K562 (cell line): ENCODE data around the gene CEP290. TPM values are rescaled to one million over a fixed set of nuclear protein-coding genes. Genes with fewer than 3 reads are reported as not detected.

ENCODE experiments used
- ATAC-seq: fragments of 200-7000 bp; cut with Tn5 transposase; 3 replicates; pipeline ENCODE4 v1.9.1; 2020; ENCODE audit warnings: moderate library complexity
- BruUV-seq: library from RNA; stranded (reverse); fragments of 400-500 nt; replicated peaks from 2 replicates; lab custom pipeline; 2021; lab: Mats Ljungman, UMichigan
- CTCF ChIA-PET: fragments of 300-600 bp; formaldehyde crosslinking; extraction: SDS; loops from one replicate; lab custom pipeline; 2021; ENCODE audit warnings: low intra/inter-chr PET ratio; lab: Yijun Ruan, JAX
- POLR2A ChIA-PET: fragments of 300-600, 350-650 bp; sonication (Branson Sonifier 250); formaldehyde crosslinking; extraction: SDS; loops from one replicate; lab custom pipeline; 2021; ENCODE audit warnings: antibody characterized with exemption, inconsistent platforms; lab: Yijun Ruan, JAX
- DNase-seq, 4 experiments: peaks; one replicate each; pipeline versions ENCODE4 v3.0.0 to v3.0.0-alpha.2; 2011 to 2018; ENCODE audit warnings: low spot score in 3 of 4, mixed read lengths in 3 of 4; ENCODE audit errors: extremely low read depth in 1 of 4
- FAIRE-seq: peaks from 2 replicates; lab custom pipeline; 2011; peaks lifted over from hg19 to GRCh38; lab: Jason Lieb, UNC
- H2AFZ ChIP-seq: 2 replicates; pipeline ENCODE4 v1.6.0; 2011; ENCODE audit warnings: low read depth, low read length, control low read depth, inconsistent platforms
- H3K27ac ChIP-seq: fragments of 200-600 bp; 3 replicates; pipeline ENCODE4 v1.8.0; 2011; ENCODE audit warnings: low read depth, mild to moderate bottlenecking, control low read depth, inconsistent platforms, low read length, moderate library complexity, mixed read lengths; ENCODE audit errors: extremely low read depth
- H3K27me3 ChIP-seq, 2 experiments: fragments of 300-600 bp in 1 of 2; 2 replicates in 1 of 2; 3 replicates in 1 of 2; pipeline versions ENCODE4 v1.6.0 to v1.8.0; 2011; ENCODE audit warnings: inconsistent platforms in 2 of 2, low read length in 2 of 2, mild to moderate bottlenecking in 1 of 2, mixed read lengths in 1 of 2, moderate library complexity in 1 of 2; ENCODE audit not compliant: control insufficient read depth in 2 of 2, insufficient read depth in 2 of 2
- H3K36me3 ChIP-seq: fragments of 300-600 bp; 3 replicates; pipeline ENCODE4 v1.8.0; 2011; ENCODE audit warnings: mild to moderate bottlenecking, low read length, inconsistent platforms; ENCODE audit not compliant: control insufficient read depth, insufficient read depth
- H3K4me1 ChIP-seq, 2 experiments: fragments of 200-600 bp in 1 of 2; replicated peaks in 1 of 2; 2 replicates in 1 of 2; 3 replicates in 1 of 2; pipeline versions ENCODE4 v1.5.1 to v1.8.0; 2011; ENCODE audit warnings: inconsistent platforms in 2 of 2, low read length in 2 of 2, mild to moderate bottlenecking in 1 of 2, mixed read lengths in 1 of 2, moderate library complexity in 1 of 2; ENCODE audit not compliant: control insufficient read depth in 2 of 2, insufficient read depth in 2 of 2
- H3K4me2 ChIP-seq: 2 replicates; pipeline ENCODE4 v1.6.1; 2011; ENCODE audit warnings: low read length, control low read depth, inconsistent platforms, mixed read lengths; ENCODE audit not compliant: insufficient read depth
- H3K4me3 ChIP-seq: fragments of 200-600 bp; sonication (generic), shearing (Covaris generic); 2 replicates; pipeline ENCODE4 v1.5.1; 2016; ENCODE audit warnings: control low read depth, inconsistent platforms
- H3K79me2 ChIP-seq: fragments of 200-600 bp; 3 replicates; pipeline ENCODE4 v1.8.0; 2011; ENCODE audit warnings: low read length, inconsistent platforms; ENCODE audit not compliant: control insufficient read depth, insufficient read depth
- H3K9ac ChIP-seq, 2 experiments: 2 replicates each; pipeline versions ENCODE4 v1.6.0 to v1.6.1; 2011; ENCODE audit warnings: low read depth in 2 of 2, low read length in 2 of 2, control low read depth in 1 of 2, inconsistent platforms in 1 of 2, mild to moderate bottlenecking in 1 of 2, mixed read lengths in 1 of 2; ENCODE audit not compliant: insufficient read depth in 1 of 2
- H3K9me1 ChIP-seq: one replicate; pipeline ENCODE4 v1.6.0; 2011; ENCODE audit warnings: inconsistent platforms, mild to moderate bottlenecking, low read length, moderate library complexity; ENCODE audit not compliant: control insufficient read depth, insufficient read depth
- H3K9me3 ChIP-seq: replicated peaks from 2 replicates; pipeline ENCODE4 v1.5.1; 2011; ENCODE audit warnings: low read depth, low read length, inconsistent platforms; ENCODE audit not compliant: control insufficient read depth, insufficient read depth
- H4K20me1 ChIP-seq: replicated peaks from 2 replicates; pipeline ENCODE4 v1.6.1; 2011; ENCODE audit warnings: low read length, inconsistent platforms, mixed read lengths; ENCODE audit not compliant: control insufficient read depth, insufficient read depth
- BRF1 ChIP-seq: IDR thresholded peaks from 3 replicates; pipeline ENCODE4 v1.6.1; 2011; ENCODE audit warnings: borderline replicate concordance, mild to moderate bottlenecking; ENCODE audit not compliant: insufficient read length; ENCODE audit errors: extremely low read depth
- DMBX1 ChIP-seq: fragments of 250-450 bp; sonication (Bioruptor Pico); IDR thresholded peaks from 2 replicates; pipeline ENCODE4 v1.8.0; 2022; ENCODE audit warnings: inconsistent platforms, mild to moderate bottlenecking, moderate library complexity, borderline replicate concordance
- E2F5 ChIP-seq: sonication (generic); formaldehyde crosslinking; IDR thresholded peaks from 2 replicates; pipeline ENCODE4 v1.8.0; 2022; ENCODE audit warnings: mild to moderate bottlenecking, missing genetic modification reagents
- HDAC8 ChIP-seq: fragments of 450-650 bp; IDR thresholded peaks from 2 replicates; pipeline ENCODE4 v1.6.1; 2016; ENCODE audit warnings: mild to moderate bottlenecking, missing genetic modification characterization, moderate library complexity, missing compliant biosample characterization
- HOXB6 ChIP-seq: fragments of 250-450 bp; sonication (Bioruptor Pico); IDR thresholded peaks from 2 replicates; pipeline ENCODE4 v1.5.1; 2022; ENCODE audit warnings: mild to moderate bottlenecking, borderline replicate concordance
- MTA1 ChIP-seq: fragments of 450-650 bp; IDR thresholded peaks from 2 replicates; pipeline ENCODE4 v1.6.1; 2017; ENCODE audit warnings: borderline replicate concordance
- OTX1 ChIP-seq: fragments of 450-650 bp; formaldehyde crosslinking; IDR thresholded peaks from 2 replicates; pipeline ENCODE4 v1.4.0; 2022; ENCODE audit warnings: mild to moderate bottlenecking
- POLR2G ChIP-seq: fragments of 200-400 bp; formaldehyde crosslinking; IDR thresholded peaks from 2 replicates; pipeline ENCODE4 v1.6.1; 2017; ENCODE audit warnings: low read depth, mild to moderate bottlenecking, antibody characterized with exemption, low read length, moderate library complexity
- THRA ChIP-seq: fragments of 450-650 bp; IDR thresholded peaks from 2 replicates; pipeline ENCODE4 v1.6.1; 2017; ENCODE audit warnings: mild to moderate bottlenecking, moderate library complexity
- ZKSCAN3 ChIP-seq: fragments of 250-450 bp; sonication (Bioruptor Pico); IDR thresholded peaks from 2 replicates; pipeline ENCODE4 v1.4.0; 2020
- ZNF408 ChIP-seq: fragments of 250-450 bp; sonication (Bioruptor Pico); IDR thresholded peaks from 2 replicates; pipeline ENCODE4 v1.4.0; 2020; ENCODE audit warnings: low read depth, mild to moderate bottlenecking, moderate library complexity
- WGBS: fragments of 100-300 bp; shearing (Covaris generic); methylation state at CpG from one replicate; pipeline ENCODE4 v1.1.6; 2016; ENCODE audit warnings: low coverage, mixed read lengths; ENCODE audit not compliant: insufficient coverage; ENCODE audit errors: missing lambda C conversion rate; 5-methylcytosine and 5-hydroxymethylcytosine counted together
- in situ Hi-C: fragments of 300-500 bp; cut with MboI; formaldehyde crosslinking; loops from 4 replicates; pipeline ENCODE4 v1.15.0; 2018; ENCODE audit warnings: inconsistent platforms, mixed read lengths
- intact Hi-C: fragments of 100-400 bp; cut with micrococcal nuclease; formaldehyde crosslinking; loops from 2 replicates; pipeline ENCODE4 v1.14.2; 2022
- polyA plus RNA-seq, 8 experiments: library from polyadenylated mRNA; depleted of rRNA in 4 of 8; stranded (reverse) in 5 of 8; unstranded in 3 of 8; fragments of >200 nt; fragmentation: Nextera tagmentation in 2 of 8; fragmentation: Illumina TruSeq in 1 of 8; extraction: Ambion mirVana in 2 of 8; extraction: Trizol in 1 of 8; gene quantifications; 2 replicates each; pipeline versions ENCODE4 v1.2.1 to v1.2.3, GENCODE V29; 2011 to 2014; ENCODE audit warnings: inconsistent platforms in 1 of 8, missing spikeins in 1 of 8
- total RNA-seq, 7 experiments: library from RNA; depleted of rRNA in 6 of 7; stranded (reverse); fragments of >200 nt in 6 of 7; fragmentation: Illumina TruSeq in 2 of 7; extraction: Trizol in 2 of 7; gene quantifications; 2 replicates each; pipeline versions ENCODE4 v1.2.1 to v1.2.3, GENCODE V29; 2011 to 2021; ENCODE audit warnings: low replicate concordance in 1 of 7

CEP290 gene
- total and polyA plus RNA-seq, 9 of the 15 experiments (the other 6 are each of a cell fraction or from before 2014, with no cell fraction given) = 7.2 to 19.4 (median 18.1) TPM

GRCh38 chr12:88188180-88188579 is 46.3 kb upstream of the CEP290 start (continued):
- TF ChIP-seq HDAC8 (tag) (no peak), E2F5 (no peak), ZKSCAN3 (CRISPR knock-in tag) (no peak), BRF1 (no peak), DMBX1 (CRISPR knock-in tag) (no peak), ZNF408 (CRISPR knock-in tag) (no peak), THRA (no peak), POLR2G (no peak), OTX1 (CRISPR knock-in tag) (no peak), MTA1 (no peak)

GRCh38 chr12:88187571-88187970 is 45.7 kb upstream of the CEP290 start:
- TF ChIP-seq HOXB6 = no peak
- CTCF ChIA-PET = no interaction called here
- Histone ChIP-seq H2AFZ (no peak overlapping the region), H3K79me2 (no peaks in the 10 kb centered on the region), H3K9me1 (no peaks in the 10 kb centered on the region), H4K20me1 (no peaks in the 10 kb centered on the region), H3K27me3 (no peaks in the 10 kb centered on the region), H3K4me3 (no peak overlapping the region), H3K27ac (no peak overlapping the region), H3K4me1 (no peaks in the 10 kb centered on the region), H3K36me3 (peaks cover 3% of the 10 kb centered on the region; the same call in 2 of the 3 replicates), H3K9ac (no peak overlapping the region), H3K4me2 (no peak overlapping the region), H3K9me3 (no peaks in the 10 kb centered on the region)
- POLR2A ChIA-PET = no interaction called here
- in situ Hi-C loops = no loop called here
- intact Hi-C loops = no loop called here
- 46% methylated on average over 2 of the region's 2 CpGs for WGBS
- no TSS peak for BruUV-seq
- ATAC-seq (no peak), FAIRE-seq (no peak), DNase-seq (no peak)
